ENCODE results near the gene PARP11.

DNA sequence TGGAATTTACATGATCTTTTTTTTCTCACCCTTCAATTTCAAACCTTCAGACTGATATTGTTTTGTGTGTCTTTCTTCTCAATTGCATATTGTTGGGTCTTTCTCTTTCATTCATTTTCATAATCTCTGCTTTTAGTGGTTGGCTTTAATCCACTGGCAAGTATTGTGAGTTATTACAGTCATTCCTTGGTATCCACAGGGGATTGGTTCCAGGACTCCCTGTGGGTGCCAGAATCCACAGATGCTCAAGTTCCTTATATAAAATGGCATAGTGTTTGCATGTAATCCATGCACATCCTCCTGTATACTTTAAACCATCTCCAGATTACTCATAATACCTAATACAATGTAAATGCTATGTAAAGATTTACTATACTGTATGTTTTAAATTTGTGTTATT is 29.7 kb upstream of the PARP11 start:
- TF ChIP-seq, protein P1, sequence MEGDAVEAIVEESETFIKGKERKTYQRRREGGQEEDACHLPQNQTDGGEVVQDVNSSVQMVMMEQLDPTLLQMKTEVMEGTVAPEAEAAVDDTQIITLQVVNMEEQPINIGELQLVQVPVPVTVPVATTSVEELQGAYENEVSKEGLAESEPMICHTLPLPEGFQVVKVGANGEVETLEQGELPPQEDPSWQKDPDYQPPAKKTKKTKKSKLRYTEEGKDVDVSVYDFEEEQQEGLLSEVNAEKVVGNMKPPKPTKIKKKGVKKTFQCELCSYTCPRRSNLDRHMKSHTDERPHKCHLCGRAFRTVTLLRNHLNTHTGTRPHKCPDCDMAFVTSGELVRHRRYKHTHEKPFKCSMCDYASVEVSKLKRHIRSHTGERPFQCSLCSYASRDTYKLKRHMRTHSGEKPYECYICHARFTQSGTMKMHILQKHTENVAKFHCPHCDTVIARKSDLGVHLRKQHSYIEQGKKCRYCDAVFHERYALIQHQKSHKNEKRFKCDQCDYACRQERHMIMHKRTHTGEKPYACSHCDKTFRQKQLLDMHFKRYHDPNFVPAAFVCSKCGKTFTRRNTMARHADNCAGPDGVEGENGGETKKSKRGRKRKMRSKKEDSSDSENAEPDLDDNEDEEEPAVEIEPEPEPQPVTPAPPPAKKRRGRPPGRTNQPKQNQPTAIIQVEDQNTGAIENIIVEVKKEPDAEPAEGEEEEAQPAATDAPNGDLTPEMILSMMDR (conservative IDR thresholded peaks at IDR 0.05; ENCODE audit: low read length): no peak
- no peak for TF ChIP-seq EZH2phosphoT487 (IDR thresholded peaks at IDR 0.05; ENCODE audit: borderline replicate concordance)
